Glutamatergic neuron (in vitro differentiated cells): ENCODE results near the gene WNK4. TPM values are rescaled to one million over a fixed set of nuclear protein-coding genes. Genes with fewer than 3 reads are reported as not detected.

ENCODE experiments used
- DNase-seq: peaks from one replicate; pipeline ENCODE4 v3.0.0; 2022
- H3K27ac Mint-ChIP-seq: one replicate; pipeline ENCODE4 v1.8.0; 2020; ENCODE audit warnings: mild to moderate bottlenecking, mixed read lengths, inconsistent platforms; ENCODE audit not compliant: unreplicated experiment
- H3K27me3 Mint-ChIP-seq: one replicate; pipeline ENCODE4 v1.8.0; 2020; ENCODE audit warnings: mild to moderate bottlenecking, moderate library complexity, mixed read lengths, inconsistent platforms; ENCODE audit not compliant: unreplicated experiment
- H3K36me3 Mint-ChIP-seq: one replicate; pipeline ENCODE4 v1.8.0; 2020; ENCODE audit warnings: mild to moderate bottlenecking, mixed read lengths, inconsistent platforms; ENCODE audit not compliant: unreplicated experiment
- H3K4me1 Mint-ChIP-seq: one replicate; pipeline ENCODE4 v1.8.0; 2020; ENCODE audit warnings: mild to moderate bottlenecking, low read depth, mixed read lengths, inconsistent platforms; ENCODE audit not compliant: unreplicated experiment
- H3K4me3 Mint-ChIP-seq: one replicate; pipeline ENCODE4 v1.8.0; 2020; ENCODE audit warnings: mild to moderate bottlenecking, mixed read lengths, inconsistent platforms; ENCODE audit not compliant: unreplicated experiment
- H3K9me3 Mint-ChIP-seq: one replicate; pipeline ENCODE4 v1.8.0; 2020; ENCODE audit warnings: mild to moderate bottlenecking, moderate library complexity, mixed read lengths, inconsistent platforms; ENCODE audit not compliant: unreplicated experiment
- total RNA-seq: library from RNA; stranded (reverse); fragmentation: NEBNext Ultra II Directional; extraction: Animal tissue kit (Norgen Biotek cat#: 25700); gene quantifications from one replicate; pipeline ENCODE4 v1.2.1, GENCODE V29; 2021; ENCODE audit not compliant: unreplicated experiment
- TF ChIP-seq, protein P1 (sequence below): fragments of 200-600 bp; sonication (generic); IDR thresholded peaks from one replicate; pipeline ENCODE4 v1.5.0; 2021; ENCODE audit not compliant: partially characterized antibody, unreplicated experiment

WNK4 gene
- total RNA-seq, 1 donor from 2014 or later = 2.7 TPM

DNA sequence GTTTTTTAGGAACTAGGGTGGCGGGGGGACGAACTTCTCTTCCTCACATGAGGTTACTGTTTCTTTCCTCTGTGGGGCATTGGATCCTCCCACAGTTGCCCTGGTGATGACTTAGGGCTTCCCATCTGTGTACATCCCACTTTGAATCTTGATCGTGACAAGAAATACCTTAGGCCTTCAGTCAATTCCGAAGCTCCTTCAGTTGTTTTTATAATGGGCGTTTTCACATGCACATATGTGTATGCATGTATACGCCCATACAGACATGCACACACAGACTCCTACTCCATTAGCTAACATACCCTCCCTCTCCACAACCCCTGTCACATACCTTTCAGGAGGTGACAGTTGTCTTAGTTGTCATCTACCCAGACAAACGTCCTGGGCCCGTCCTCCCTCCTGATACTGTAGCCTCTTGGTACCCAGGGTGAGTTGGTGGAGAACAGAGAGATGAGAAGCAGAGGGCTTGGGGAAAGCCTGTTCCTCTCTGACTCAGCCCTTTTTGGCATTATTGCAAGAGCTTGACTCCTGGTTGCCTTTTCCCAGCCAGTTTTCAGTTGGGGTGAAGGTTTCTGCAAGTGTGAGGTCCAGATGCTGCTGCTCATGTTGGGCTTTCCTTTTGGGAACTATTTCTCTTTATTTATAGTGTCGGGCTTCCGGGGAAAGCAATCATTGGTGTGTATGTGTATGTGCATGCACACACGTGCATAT, 61.7 kb downstream of the WNK4 start:
- Mint-ChIP-seq H3K4me3 (no peak overlapping the region), H3K36me3 (no peaks in the 10 kb centered on the region), H3K9me3 (peaks cover 2% of the 10 kb centered on the region), H3K27ac (no peak overlapping the region), H3K27me3 (no peaks in the 10 kb centered on the region), H3K4me1 (no peaks in the 10 kb centered on the region)
- TF ChIP-seq, protein P1, sequence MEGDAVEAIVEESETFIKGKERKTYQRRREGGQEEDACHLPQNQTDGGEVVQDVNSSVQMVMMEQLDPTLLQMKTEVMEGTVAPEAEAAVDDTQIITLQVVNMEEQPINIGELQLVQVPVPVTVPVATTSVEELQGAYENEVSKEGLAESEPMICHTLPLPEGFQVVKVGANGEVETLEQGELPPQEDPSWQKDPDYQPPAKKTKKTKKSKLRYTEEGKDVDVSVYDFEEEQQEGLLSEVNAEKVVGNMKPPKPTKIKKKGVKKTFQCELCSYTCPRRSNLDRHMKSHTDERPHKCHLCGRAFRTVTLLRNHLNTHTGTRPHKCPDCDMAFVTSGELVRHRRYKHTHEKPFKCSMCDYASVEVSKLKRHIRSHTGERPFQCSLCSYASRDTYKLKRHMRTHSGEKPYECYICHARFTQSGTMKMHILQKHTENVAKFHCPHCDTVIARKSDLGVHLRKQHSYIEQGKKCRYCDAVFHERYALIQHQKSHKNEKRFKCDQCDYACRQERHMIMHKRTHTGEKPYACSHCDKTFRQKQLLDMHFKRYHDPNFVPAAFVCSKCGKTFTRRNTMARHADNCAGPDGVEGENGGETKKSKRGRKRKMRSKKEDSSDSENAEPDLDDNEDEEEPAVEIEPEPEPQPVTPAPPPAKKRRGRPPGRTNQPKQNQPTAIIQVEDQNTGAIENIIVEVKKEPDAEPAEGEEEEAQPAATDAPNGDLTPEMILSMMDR = no peak
- DNase-seq = no peak

DNA sequence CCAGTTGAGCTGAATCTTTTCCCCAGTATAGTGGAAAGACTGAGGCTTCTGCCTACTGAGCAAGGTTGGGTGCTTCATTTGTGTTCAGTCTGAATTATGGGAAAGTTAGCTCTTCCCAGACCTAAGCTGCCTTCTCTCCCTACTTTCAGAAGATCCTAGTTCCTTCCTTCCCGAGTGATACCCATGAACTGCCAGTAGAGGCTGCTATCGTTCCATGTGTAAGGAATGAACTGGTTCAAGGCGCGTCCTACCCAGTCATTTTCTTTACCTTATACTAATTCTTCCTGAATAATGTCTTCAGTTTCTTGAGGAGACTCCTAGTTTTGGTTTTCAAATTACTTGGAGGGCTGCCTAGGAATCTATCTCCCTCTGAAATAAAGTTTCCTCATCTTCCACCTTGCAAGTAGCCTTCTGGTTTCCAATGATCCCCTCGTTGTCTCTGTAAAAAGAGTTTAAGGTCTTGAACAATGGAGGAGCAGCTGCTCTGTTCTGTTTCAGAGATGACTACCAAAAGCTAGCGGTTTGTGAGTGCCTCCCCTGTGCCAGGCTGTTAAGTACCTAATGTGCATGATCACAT, 63.0 kb downstream of the WNK4 start:
- TF ChIP-seq, protein P1 = peak; percentile 69
- no peaks in the 10 kb centered on the region for H3K9me3 Mint-ChIP-seq
- H3K27me3 Mint-ChIP-seq = peaks cover 2% of the 10 kb centered on the region
- no peaks in the 10 kb centered on the region for H3K4me1 Mint-ChIP-seq
- H3K4me3 Mint-ChIP-seq = no peak overlapping the region
- DNase-seq = peak; percentile 37
- peak overlapping the region; percentile 30 for H3K27ac Mint-ChIP-seq
- no peaks in the 10 kb centered on the region for H3K36me3 Mint-ChIP-seq

DNA sequence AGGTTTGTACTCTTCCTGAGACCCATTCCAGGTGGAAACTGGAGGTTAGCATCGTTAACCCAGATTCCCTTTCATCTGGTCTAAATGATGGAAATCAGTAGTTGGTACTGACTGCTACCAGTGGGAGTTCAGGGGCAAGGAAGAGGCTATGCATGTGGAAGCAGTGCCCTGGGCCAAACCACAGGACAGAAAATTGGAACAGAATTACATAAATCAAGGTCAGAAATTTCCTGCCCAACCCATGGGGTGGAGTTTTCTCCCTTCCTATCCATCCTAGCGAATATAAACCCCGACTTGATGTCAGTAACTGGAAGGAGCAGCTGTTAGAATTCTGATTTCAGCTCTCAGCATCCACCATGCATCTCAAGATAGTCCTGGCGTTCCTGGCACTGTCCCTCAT, 63.9 kb downstream of the WNK4 start, which contains the start of gene AOC2:
Gene AOC2 (plus strand): TSS at position 310 of the 400 bp plus-strand sequence. CDS start 47 bp downstream, at position 357.
- Mint-ChIP-seq H3K36me3 (no peaks in the 10 kb centered on the region), H3K4me1 (no peaks in the 10 kb centered on the region), H3K9me3 (no peaks in the 10 kb centered on the region), H3K27ac (peak within 1 kb of the TSS; percentile 30), H3K27me3 (peaks cover 2% of the 10 kb centered on the region), H3K4me3 (no peak within 1 kb of the TSS)
- TF ChIP-seq, protein P1 = no peak
- no peak for DNase-seq

DNA sequence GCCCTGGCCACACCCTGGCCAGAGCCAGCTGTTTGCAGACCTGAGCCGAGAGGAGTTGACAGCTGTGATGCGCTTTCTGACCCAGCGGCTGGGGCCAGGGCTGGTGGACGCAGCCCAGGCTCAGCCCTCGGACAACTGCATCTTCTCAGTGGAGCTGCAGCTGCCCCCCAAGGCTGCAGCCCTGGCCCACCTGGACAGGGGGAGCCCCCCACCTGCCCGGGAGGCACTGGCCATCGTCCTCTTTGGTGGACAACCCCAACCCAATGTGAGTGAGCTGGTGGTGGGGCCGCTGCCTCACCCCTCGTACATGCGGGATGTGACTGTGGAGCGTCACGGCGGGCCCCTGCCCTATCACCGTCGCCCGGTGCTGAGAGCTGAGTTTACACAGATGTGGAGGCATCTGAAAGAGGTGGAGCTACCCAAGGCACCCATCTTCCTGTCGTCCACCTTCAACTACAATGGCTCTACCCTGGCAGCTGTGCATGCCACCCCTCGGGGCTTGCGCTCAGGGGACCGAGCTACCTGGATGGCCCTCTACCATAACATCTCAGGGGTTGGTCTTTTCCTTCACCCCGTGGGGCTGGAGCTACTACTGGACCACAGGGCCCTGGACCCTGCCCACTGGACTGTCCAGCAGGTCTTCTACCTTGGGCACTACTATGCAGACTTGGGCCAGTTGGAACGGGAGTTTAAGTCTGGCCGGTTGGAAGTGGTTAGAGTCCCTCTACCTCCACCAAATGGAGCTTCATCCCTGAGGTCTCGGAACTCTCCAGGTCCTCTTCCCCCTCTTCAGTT, 64.5 kb downstream of the WNK4 start:
- TF ChIP-seq, protein P1 = no peak
- DNase-seq = no peak

DNA sequence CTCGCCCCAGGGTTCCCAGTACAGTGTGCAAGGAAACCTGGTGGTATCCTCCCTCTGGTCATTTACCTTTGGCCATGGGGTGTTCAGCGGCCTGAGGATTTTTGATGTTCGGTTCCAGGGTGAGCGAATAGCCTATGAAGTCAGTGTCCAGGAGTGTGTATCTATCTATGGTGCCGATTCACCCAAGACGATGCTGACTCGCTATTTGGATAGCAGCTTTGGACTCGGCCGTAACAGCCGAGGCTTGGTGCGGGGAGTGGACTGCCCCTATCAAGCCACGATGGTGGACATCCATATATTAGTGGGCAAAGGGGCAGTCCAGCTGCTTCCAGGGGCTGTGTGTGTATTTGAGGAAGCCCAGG, 65.1 kb downstream of the WNK4 start:
- no peak for DNase-seq
- Mint-ChIP-seq H3K4me3 (no peak overlapping the region), H3K36me3 (no peaks in the 10 kb centered on the region), H3K9me3 (no peaks in the 10 kb centered on the region), H3K4me1 (no peaks in the 10 kb centered on the region), H3K27me3 (peaks cover 2% of the 10 kb centered on the region), H3K27ac (no peak overlapping the region)
- TF ChIP-seq, protein P1 = no peak

More for the DNA sequence above, 64.5 kb downstream of the WNK4 start:
- Mint-ChIP-seq H3K4me1 (no peaks in the 10 kb centered on the region), H3K27me3 (peaks cover 2% of the 10 kb centered on the region), H3K4me3 (no peak overlapping the region), H3K27ac (no peak overlapping the region), H3K36me3 (no peaks in the 10 kb centered on the region), H3K9me3 (no peaks in the 10 kb centered on the region)
